IPS DF 4.7 (cell line): ENCODE data around the gene CHFR.
"Not testable (repeated sequence)": the region's sequence is repeated elsewhere in the genome, so short reads cannot be mapped to it uniquely, and the experiment has no call there.

Experiments
- DNase-seq: peaks from one replicate; pipeline ENCODE4 v3.0.0-alpha.2; 2013; ENCODE audit warnings: low spot score; ENCODE audit errors: extremely low read depth

CHFR gene

GRCh38 chr12:132841151-132841550, 46.3 kb downstream of the CHFR start:
- DNase-seq: no peak

DNA sequence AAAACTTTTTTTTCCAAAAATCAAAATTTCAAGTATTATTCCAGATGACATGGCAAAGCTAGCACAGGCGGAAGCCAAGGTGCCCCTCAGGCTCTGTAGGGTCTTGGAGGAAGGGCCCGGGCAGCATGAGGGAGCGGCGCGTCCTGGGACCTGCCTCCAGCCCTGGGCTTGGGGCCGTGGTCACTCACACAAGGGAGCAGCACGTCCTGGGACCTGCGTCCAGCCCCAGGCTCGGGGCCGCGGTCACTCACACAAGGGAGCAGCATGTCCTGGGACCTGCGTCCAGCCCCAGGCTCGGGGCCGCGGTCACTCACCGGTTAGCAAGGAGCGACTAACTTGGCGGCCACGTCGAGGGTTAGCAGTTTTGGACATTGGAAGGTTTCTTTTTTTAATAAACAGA, 46.9 kb downstream of the CHFR start:
- no peak for DNase-seq

DNA sequence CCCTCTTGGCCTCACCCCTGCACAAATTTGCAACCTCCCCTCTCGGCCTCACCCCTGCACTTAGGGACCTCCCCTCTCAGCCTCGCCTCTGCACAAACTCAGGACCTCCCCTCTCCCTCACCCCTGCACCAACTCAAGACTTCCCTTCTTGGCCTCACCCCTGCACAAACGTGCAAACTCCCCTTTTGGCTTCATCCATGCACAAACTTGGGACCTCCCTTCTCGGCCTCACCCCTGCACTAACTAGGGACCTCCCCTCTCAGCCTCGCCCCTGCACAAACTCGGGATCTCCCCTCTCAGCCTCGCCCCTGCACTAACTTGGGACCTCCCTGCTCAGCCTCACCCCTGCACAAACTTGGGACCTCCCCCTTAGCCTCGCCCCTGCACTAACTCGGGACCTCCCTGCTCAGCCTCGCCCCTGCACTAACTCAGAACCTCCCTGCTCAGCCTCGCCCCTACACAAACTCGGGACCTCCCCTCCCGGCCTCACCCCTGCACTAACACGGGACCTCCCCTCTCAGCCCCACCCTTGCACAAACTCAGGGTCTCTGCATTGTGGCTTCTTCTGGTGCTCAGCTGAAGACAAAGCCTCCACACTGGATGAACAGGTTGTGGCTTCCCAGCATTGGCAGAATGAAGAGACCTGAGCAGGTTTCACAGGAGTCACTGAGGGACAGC, 47.7 kb downstream of the CHFR start:
- DNase-seq: no peak

DNA sequence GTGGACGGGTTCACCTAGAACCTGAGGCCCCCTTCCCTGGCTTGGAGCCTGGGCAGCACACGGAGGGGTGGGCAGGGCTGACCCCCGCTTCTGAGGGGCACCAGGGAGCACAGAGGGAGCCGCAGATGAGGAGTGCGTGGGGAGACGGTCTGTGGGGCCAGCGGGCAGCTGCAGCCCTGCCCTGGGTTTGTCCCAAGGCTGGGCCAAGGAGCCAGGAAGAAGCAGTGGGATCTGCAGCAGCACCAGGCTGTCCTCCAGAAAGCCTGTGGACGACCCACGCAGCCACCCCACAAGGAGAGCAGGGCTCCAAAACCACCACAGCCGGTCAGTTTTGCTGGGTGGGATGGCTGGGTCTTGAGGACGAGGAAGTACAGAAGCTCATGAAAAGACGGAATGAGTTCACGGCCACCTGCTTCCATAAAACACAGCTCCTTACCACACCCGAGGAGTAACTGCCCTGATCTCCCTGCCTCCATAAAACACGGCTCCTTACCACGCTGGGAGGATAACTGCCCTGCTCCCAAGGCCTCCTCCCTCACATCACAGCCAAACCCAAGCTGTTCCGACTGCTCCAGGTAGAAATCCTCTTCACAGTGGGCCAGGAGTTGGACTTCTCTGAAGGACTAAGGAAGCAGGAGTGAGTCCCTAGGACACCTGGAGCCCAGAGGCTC, 48.9 kb downstream of the CHFR start:
- no peak for DNase-seq

GRCh38 chr12:132837693-132838409, 49.6 kb downstream of the CHFR start:
- no peak for DNase-seq

DNA sequence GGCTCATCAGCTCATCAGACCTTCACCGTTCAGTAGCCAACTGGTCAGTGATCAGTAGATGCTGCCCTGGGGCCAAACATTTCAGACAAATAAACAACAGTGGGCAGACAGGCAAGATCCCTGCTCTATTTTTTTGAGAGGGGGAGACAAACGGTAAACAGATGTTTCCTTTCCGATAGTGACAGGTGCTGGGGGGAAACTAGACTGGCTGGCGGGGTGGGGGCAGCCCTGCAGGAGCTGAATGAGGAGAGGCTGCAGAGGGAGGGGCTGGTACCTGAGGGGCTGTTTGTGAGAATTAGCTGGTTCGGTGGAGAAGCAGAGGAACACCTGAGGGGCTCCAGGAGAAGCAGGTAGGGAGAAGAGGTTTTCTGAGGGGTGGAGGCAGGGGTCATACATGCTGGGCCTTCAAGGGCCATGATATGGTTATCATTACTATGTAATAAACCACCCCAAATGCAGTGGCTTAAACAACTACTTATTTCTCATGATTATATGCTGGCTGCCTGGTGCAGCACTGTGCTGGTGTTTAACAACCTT, 50.5 kb downstream of the CHFR start:
- no peak for DNase-seq

DNA sequence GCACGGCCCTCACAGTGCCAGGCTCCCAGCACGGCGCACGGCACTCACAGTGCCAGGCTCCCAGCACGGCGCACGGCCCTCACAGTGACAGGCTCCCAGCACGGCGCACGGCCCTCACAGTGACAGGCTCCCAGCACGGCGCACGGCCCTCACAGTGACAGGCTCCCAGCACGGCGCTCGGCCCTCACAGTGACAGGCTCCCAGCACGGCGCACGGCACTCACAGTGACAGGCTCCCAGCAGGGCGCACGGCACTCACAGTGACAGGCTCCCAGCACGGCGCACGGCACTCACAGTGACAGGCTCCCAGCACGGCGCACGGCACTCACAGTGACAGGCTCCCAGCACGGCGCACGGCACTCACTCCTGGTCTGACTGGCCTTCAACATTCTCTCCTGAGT, 51.2 kb downstream of the CHFR start:
- not testable (repeated sequence) for DNase-seq

GRCh38 chr12:132835076-132836025, 52.1 kb downstream of the CHFR start:
- no peak for DNase-seq

GRCh38 chr12:132834181-132834711, 53.2 kb downstream of the CHFR start:
- no peak for DNase-seq

DNA sequence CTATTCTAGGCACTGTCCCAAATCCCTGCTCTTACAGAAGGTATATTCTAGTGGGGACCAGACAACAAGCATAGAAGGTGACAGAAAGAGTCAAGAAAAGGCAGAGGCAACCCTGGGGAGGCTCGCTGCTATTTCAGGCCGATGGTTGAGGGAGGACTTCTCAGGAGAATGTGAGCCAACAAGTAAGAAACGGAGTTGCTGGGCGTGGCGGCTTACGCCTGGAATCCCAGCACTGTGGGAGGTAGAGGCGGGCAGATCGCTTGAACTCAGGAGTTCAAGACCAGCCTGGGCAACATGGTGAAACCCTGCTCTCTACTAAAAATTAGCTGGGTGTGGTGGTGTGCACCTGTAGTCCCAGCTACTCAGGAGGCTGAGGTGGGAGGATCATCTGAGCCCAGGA, 54.1 kb downstream of the CHFR start:
- no peak for DNase-seq

DNA sequence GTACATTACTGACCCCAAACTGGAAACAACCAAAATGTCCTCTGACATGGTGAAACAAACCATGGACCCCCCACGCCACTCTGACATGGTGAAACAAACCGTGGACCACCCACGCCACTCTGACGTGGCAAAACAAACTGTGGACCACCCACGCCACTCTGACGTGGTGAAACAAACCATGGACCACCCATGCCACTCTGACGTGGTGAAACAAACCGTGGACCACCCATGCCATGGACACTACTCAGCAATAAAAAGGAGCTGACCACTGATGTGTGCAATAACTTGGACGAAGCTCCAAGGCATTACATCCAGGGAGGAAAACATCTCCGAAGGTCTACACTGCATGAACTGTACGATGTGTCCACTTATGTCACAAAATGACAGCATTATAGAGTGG, 55.6 kb downstream of the CHFR start:
- DNase-seq: no peak

DNA sequence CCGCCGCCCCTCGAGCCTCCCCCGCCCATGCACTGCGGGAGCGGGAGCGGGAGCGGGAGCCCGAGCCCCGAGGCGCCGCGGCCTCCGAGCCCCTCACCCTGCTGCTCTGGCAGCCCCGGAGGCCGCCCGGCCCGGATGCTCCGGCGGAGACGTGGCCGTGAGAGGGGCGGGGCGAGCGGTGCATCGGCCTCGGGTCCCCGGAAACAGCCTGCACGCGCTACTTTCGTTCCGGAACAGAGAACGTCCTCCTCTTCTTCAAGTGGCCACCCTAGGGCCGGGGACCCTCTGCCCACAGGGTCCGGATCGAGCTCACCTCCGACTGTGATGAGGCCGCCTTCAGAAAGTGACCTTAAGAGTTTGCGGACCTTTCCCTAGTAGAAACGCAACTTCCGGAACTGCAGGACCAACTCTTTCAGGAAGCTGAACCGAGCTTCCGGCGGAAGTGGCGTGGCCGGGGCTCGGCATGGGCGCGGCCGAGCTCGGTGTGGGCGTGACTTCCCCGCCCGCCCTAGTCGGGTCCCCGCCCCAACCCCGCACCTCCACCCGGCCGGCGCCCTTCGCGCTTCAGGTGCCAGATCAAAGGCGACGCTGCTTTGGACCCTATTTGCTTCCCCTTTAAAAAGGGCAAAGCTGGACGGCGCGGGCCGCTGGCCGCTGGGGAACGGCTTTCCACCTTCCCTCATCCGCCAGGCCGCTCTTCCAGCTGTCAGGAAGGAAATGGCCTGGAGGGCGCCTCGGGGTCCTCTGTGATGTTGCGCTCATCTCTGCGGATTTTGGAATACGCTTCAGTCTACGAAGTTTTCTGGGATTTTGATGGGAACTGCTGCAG, 58.5 kb downstream of the CHFR start, which contains the start of gene GOLGA3:
GOLGA3 (minus strand) TSS at position 164 of the 829 bp plus-strand sequence. CDS start 6,741 bp downstream, outside the sequence.
- DNase-seq: peak; percentile 68

DNA sequence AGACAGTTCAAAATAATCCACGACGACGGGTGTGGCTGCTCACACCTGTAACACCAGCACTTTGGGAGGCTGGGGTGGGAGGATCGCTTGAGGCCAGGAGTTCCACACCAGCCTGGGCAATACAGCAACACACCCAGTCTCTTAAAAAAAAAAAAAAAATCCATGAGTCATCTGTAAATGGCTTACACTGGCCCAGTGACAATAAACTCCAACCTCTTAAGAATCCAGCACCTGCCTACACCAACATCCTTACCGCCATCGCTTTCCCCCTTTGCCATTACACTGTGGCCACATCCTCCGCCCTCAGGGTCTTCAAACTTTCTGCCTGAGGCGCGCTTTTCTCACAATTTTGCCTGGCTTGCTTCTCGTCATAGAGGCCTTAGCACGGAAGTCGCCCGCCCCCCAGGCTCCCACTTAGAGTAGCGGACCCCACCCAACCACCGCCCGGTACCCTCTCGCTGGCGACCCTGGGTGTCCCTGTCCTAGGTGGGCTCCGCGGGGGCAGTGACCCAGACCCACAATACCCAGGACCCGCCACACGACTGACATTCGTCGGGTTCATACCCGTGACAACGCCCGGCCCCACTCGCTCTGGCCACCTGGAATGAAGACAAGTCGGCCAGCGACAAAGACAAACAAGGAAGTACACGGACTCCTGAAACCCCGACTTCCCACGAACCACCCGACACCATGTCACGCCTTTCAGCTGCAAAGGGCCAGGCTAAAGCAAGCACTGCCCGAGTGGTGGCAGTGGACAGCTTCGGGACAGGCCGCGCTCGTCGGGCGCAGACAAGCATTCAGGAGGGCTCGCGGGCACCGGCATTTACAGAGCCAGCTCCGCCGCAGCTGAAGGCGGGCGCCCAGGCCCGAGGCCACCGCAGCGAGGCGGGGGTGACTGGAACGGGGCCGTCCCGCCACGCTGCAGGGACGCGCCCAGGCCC, 59.4 kb downstream of the CHFR start:
- DNase-seq: no peak

DNA sequence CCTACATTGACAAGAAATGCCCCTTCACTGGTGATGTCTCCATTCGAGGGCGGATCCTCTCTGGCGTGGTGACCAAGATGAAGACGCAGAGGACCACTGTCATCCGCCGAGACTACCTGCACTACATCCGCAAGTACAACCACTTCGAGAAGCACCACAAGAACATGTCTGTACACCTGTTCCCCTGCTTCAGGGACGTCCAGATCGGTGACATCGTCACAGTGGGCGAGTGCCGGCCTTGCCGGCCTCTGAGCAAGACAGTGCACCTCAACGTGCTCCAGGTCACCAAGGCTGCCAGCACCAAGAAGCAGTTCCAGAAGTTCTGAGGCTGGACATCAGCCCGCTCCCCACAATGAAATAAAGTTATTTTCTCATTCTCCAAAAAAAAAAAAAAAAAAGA, 61.5 kb downstream of the CHFR start:
- DNase-seq: no peak

DNA sequence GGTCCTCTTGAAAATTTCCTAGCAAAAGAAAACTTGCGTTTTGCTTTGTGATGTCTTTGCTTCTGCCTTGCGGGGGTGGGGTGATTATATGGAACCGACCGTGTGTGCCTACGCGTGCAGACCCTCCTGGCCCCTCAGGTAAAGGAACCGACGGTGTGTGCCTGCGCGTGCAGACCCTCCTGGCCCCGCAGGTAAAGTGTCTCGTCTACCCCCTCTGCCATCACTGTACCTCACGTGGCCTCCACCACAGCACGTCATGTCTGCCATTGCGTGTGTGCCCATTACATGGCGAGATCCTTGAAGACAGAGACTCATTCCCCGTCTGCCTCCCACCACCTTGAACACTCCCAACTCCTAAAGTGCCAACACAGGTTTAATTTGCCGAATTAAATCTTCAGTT, 62.3 kb downstream of the CHFR start:
- DNase-seq: no peak

DNA sequence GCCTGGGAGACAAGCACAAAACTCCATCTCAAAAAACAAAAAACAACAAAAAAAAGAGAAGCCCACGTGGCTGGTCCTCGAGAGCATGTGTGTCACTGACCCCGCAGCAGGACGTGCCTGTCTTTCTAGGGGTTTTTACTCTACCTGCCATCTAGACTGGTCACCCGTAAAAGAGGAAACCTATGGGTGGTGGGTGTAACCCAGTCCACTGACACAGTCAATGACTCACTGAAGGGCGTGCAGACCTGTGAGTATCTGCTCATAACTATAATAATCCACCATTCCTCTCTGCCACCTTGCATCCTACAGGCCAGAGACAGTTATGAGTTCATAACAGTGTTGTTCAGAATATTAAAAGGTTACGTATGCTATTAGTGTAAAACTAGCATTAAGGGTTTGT, 63.4 kb downstream of the CHFR start:
- DNase-seq: no peak

- DNase-seq: no peak
These were observed 68.8 kb downstream of the CHFR start for GRCh38 chr12:132818562-132818961.

GRCh38 chr12:132814232-132814631, 73.2 kb downstream of the CHFR start:
- no peak for DNase-seq

GRCh38 chr12:132813443-132813842, 74.0 kb downstream of the CHFR start:
- DNase-seq: no peak
